Measurements from ENCODE around the gene DDA1. TPM values are rescaled to one million over a fixed set of nuclear protein-coding genes. Genes with fewer than 3 reads are reported as not detected.

The DDA1 gene
- total and polyA plus RNA-seq, 4 donors, result 23.6 to 84.8 (median 56.4) TPM

DNA sequence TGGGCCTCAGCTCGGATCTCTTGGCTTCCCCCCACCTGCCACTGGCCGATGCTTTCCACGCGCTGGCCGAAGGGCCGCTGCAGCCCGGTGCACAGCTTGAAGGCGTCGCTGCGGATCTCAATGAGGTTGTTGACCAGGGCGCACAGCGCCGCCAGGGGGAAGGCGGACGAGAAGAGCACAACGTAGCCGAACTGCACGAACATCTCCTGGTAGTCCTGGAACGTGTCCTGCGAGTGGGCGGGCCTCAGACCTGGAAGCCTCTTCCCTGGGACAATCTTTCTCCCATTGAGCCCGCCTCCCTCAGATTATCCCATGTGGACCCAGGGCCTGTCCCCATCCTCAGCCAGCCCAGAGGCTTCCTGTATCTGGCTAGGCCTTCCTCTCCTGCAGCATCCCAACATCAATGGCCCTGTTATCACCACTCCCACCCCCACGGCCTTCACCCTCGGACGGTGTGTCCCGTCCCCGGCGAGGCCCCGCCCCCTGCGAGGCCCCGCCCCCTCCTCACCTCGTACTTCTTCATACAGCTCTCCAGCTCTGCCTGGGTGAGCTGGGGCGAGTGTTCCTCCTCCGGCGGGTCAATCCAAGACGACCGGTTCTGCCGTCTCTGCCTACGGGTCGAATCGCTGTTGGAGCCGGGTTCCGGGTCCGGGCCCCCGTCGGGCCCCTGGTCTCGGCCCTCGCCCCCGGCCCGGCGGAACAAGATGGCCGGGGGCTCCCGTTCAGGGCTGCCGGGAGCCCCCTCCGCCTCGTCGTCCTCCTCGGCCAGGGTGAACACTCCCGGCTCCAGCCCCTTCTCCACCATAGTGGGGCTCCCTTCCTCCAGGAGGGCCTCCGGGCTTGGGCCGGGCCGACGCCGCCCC is 18.5 kb downstream of the DDA1 start:
- Histone ChIP-seq H3K36me3 (ENCODE audit: control insufficient read depth, insufficient read depth, low read length) (peaks cover 83% of the 10 kb centered on the region), H3K4me1 (ENCODE audit: control insufficient read depth, insufficient read depth, low read length) (peaks cover 68% of the 10 kb centered on the region), H3K4me3 (ENCODE audit: low read depth, low read length) (no peak overlapping the region), H3K9me3 (ENCODE audit: control insufficient read depth, insufficient read depth, low read length) (no peaks in the 10 kb centered on the region), H3K27me3 (ENCODE audit: control insufficient read depth, insufficient read depth, low read length) (no peaks in the 10 kb centered on the region), H3K27ac (ENCODE audit: low read depth, low read length) (no peak overlapping the region)
- no peak for DNase-seq (ENCODE audit: low read depth in 4 of 6, low spot score in 6 of 6)
- 34% methylated on average over 54 of the region's 64 CpGs for WGBS (ENCODE audit: insufficient coverage)

DNA sequence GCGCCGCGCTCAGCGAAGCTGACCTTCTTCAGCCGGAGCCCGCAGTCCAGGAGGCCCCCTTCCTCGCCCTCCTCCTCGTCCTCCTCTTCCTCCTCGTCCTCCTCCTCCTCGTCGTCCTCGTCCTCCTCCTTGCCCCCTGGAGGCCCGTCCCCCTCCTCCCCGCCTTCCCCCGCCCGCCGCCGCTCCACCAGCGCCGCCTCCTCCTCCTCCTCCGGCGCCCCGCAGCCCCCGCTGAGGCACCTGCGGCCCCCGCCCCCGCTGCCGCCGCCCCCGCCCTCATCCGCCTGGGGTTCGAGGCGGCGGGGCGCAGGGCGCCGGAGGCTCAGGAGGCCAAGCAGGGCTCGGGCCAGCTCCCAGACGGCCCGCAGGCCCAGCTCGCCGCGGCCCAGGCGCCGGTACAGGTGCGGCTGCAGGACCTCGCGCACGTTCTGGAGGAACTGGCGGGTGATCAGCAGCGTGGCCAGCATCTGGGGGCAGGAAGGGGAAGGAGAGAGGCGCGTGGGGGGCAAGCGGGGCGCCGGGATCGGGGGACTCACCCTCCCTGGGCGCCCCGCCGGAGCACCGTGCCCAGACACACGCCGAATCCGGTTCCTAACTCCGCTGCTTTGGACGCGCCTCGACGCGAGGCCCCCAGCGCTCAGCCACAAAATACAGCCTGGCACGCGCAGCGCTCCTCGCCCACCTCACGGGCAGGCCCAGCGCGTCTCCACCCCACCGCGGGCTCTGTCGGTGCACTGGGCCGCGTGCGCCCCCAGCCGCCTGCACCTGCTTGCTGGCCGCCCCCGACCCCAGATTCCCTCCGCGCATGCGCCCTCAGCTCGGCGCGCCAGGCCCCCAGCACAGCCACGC is 19.4 kb downstream of the DDA1 start:
- Histone ChIP-seq H3K4me3 (ENCODE audit: low read depth, low read length) (no peak overlapping the region), H3K9me3 (ENCODE audit: control insufficient read depth, insufficient read depth, low read length) (no peaks in the 10 kb centered on the region), H3K27ac (ENCODE audit: low read depth, low read length) (no peak overlapping the region), H3K27me3 (ENCODE audit: control insufficient read depth, insufficient read depth, low read length) (no peaks in the 10 kb centered on the region), H3K4me1 (ENCODE audit: control insufficient read depth, insufficient read depth, low read length) (peaks cover 72% of the 10 kb centered on the region), H3K36me3 (ENCODE audit: control insufficient read depth, insufficient read depth, low read length) (peaks cover 87% of the 10 kb centered on the region)
- no peak for DNase-seq (ENCODE audit: low read depth in 4 of 6, low spot score in 6 of 6)
- WGBS (ENCODE audit: insufficient coverage), result 31% methylated on average over 74 of the region's 94 CpGs

DNA sequence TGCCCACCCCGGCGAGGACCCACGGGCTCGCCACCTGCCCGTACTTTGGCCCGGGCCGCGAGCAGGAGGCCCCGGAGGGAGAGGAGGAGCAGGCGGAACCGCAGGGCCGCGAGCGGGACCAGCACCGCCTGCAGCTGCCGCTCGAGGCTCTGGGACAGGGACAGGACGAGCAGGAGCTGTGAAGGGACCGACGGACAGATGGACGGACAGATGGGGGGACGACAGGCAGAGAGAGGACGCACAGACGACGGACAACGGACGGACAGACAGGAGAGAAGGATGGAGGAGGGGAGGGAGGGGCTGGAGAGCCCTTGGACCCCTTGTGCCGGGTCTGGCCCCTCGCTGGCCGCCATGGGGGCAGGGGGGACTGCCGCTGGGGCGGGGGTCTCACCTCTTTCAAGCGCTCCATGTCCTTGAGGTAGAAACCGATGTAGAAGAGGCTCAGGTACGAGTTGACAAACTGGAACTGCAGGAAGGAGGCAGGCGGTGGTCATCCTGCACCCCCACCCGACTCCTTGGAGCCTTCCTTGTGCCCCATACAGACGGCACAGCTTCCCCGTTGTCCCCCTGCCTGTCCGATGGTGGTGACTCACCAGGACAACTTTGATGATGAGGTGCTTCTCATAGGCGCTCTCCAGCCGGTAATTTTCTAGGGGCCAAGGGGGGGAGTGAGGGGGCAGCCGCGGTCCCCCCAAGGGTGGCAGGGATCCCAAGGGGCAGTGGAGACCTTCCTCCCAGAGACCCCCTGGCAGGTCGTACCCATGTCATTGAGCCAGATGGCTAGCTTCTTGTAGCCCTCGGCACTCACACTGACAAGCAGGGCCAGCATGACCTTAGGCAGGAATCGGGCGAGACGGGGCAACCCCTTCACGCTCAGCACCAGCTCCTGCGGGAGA is 20.3 kb downstream of the DDA1 start:
- DNase-seq (ENCODE audit: low read depth in 4 of 6, low spot score in 6 of 6), result no peak
- H3K4me3 ChIP-seq (ENCODE audit: low read depth, low read length), result no peak overlapping the region

DNA sequence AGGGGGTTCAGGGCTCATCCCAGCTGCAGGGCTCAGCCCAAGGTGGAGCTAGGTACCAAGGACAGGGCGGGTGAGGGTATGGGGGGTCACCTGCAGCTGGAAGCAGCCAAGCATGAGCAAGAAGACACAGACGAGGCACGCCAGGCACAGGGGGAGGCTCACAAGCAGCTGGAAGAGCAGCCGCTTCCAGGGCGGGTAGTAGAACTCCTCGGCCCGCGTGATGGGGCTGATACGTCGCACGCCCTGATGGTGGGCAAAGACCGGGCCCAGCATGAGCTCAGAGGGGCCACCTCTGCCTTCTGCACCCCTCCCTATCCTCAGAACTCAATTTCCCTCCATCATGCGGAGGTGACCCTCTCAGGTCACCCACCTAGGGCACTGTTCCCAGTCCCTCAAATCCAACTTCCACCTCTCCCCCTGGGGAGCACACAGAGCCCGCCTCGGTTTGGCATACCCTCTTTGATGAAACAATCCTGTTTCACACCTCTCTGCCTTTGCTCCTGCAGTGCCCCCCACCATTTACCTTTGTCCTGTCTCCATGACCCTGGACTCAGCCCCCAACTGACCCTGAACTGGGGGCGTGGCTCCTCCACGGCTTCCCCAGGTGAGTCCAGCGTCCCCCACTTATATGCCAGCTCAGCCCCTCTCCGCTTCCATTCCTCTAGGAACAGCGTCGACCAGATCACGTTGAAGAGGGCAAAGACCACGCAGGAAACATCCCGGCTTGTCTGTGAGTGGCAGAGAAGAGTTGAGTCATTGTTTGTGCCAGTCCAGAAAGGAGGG is 21.1 kb downstream of the DDA1 start:
- no peak for DNase-seq (ENCODE audit: low read depth in 4 of 6, low spot score in 6 of 6)
- no peaks in the 10 kb centered on the region for H3K27me3 ChIP-seq (ENCODE audit: control insufficient read depth, insufficient read depth, low read length)
- WGBS (ENCODE audit: insufficient coverage), result 93% methylated on average over 19 of the region's 24 CpGs
- H3K36me3 ChIP-seq (ENCODE audit: control insufficient read depth, insufficient read depth, low read length), result peaks cover 71% of the 10 kb centered on the region
- no peak overlapping the region for H3K27ac ChIP-seq (ENCODE audit: low read depth, low read length)
- H3K9me3 ChIP-seq (ENCODE audit: control insufficient read depth, insufficient read depth, low read length), result no peaks in the 10 kb centered on the region
- H3K4me3 ChIP-seq (ENCODE audit: low read depth, low read length), result no peak overlapping the region
- H3K4me1 ChIP-seq (ENCODE audit: control insufficient read depth, insufficient read depth, low read length), result peaks cover 66% of the 10 kb centered on the region

More for the DNA sequence above, 20.3 kb downstream of the DDA1 start:
- no peak overlapping the region for H3K27ac ChIP-seq (ENCODE audit: low read depth, low read length)
- H3K27me3 ChIP-seq (ENCODE audit: control insufficient read depth, insufficient read depth, low read length), result no peaks in the 10 kb centered on the region
- peaks cover 79% of the 10 kb centered on the region for H3K36me3 ChIP-seq (ENCODE audit: control insufficient read depth, insufficient read depth, low read length)
- 72% methylated on average over 50 of the region's 51 CpGs for WGBS (ENCODE audit: insufficient coverage)
- H3K9me3 ChIP-seq (ENCODE audit: control insufficient read depth, insufficient read depth, low read length), result no peaks in the 10 kb centered on the region
- H3K4me1 ChIP-seq (ENCODE audit: control insufficient read depth, insufficient read depth, low read length), result peaks cover 67% of the 10 kb centered on the region

DNA sequence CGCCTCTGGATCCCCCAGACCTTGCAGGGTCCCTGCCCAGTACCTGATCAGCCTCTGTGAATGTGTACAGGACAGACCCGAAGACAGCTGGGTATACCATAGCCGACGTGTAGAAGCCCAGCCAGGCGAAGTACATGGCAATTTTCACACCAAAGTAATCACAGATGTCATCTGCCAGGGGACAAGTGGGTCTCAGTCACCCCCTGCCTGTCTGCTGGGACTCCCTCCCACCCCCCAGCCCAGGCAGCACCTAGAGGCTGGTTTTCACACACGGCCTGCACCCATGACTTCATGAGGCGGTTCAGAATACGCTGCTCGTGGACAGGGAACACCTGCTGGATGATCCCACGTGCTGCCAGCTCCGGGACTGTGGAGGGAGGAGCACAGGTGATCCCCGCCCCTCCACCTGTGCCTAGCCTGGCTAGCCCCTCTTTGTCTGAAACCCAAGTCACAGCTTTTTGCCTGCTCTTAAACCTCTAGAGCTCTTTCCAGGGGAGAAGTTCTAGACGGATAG is 21.7 kb downstream of the DDA1 start:
- no peak for DNase-seq (ENCODE audit: low read depth in 4 of 6, low spot score in 6 of 6)
- WGBS (ENCODE audit: insufficient coverage), result 82% methylated on average over 12 of the region's 13 CpGs
- H3K4me1 ChIP-seq (ENCODE audit: control insufficient read depth, insufficient read depth, low read length), result peaks cover 68% of the 10 kb centered on the region
- no peaks in the 10 kb centered on the region for H3K9me3 ChIP-seq (ENCODE audit: control insufficient read depth, insufficient read depth, low read length)
- peaks cover 69% of the 10 kb centered on the region for H3K36me3 ChIP-seq (ENCODE audit: control insufficient read depth, insufficient read depth, low read length)
- H3K4me3 ChIP-seq (ENCODE audit: low read depth, low read length), result no peak overlapping the region
- H3K27me3 ChIP-seq (ENCODE audit: control insufficient read depth, insufficient read depth, low read length), result no peaks in the 10 kb centered on the region
- H3K27ac ChIP-seq (ENCODE audit: low read depth, low read length), result no peak overlapping the region

DNA sequence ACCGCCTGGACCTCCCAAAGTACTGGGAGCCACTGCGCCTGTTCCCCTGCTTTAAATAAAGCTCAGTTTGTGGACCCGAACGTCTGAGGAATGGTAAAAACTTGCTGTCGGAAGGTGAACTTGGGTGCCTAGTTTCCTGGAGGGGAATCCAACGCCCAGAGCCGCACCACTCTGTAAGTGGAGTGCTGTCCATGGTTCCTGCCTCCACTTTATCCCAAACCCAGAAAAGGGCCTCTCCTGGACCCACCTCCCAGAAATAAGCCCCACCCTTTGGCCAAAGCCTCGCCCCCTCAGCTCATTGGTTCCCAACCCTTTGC is 23.0 kb downstream of the DDA1 start:
- WGBS (ENCODE audit: insufficient coverage), result 89% methylated on average over 8 of the region's 8 CpGs
- peaks cover 57% of the 10 kb centered on the region for H3K36me3 ChIP-seq (ENCODE audit: control insufficient read depth, insufficient read depth, low read length)
- H3K27ac ChIP-seq (ENCODE audit: low read depth, low read length), result no peak overlapping the region
- no peaks in the 10 kb centered on the region for H3K9me3 ChIP-seq (ENCODE audit: control insufficient read depth, insufficient read depth, low read length)
- H3K27me3 ChIP-seq (ENCODE audit: control insufficient read depth, insufficient read depth, low read length), result no peaks in the 10 kb centered on the region
- H3K4me3 ChIP-seq (ENCODE audit: low read depth, low read length), result no peak overlapping the region
- H3K4me1 ChIP-seq (ENCODE audit: control insufficient read depth, insufficient read depth, low read length), result peaks cover 63% of the 10 kb centered on the region
- no peak for DNase-seq (ENCODE audit: low read depth in 4 of 6, low spot score in 6 of 6)

DNA sequence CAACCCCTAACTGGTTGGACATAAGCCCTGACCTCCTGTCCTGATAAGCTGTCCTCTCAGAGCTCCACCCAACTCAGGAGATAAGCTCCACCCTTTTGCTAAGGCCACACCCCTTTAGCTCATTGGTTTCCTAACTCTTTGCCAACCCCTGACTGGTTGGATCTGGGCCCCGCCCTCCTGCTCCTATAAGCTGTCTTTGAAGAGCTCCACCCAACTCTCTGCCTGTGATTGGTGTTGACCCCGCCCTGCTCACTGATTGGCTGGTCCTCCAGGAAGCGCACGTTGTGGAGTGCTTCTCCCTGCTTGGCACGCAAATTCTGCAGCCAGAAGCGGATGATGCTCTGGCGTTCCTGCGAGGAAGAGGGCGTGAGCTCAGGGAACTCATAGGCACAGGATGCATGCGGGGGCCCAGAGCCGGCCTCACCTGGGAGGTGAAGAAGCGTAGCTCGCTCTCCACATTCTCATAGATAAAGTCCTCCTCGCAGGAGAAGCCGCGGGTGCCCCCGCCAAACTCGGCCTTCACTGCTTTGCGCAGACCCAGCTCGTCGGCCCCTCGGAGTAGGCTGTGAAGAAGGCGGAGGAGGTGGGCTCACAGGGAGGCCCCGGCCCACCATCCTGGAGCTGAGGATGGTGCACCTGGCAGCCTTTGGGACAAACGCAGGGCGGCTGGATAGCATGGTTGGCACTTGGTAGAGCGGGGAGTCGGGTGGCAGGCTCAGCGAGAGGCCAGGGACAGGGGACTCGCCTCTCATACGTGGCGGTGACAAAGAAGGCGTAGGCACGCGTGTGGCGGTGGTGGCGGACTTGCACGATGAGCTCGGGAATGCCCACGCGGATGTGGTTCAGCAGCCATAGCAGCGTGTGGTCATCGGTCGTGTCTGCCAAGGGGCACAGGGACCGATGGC is 23.6 kb downstream of the DDA1 start:
- peak in 1 of 6 donors; percentile 55 for DNase-seq (ENCODE audit: low read depth in 4 of 6, low spot score in 6 of 6)
- H3K27ac ChIP-seq (ENCODE audit: low read depth, low read length), result no peak overlapping the region
- WGBS (ENCODE audit: insufficient coverage), result 93% methylated on average over 45 of the region's 45 CpGs
- H3K9me3 ChIP-seq (ENCODE audit: control insufficient read depth, insufficient read depth, low read length), result no peaks in the 10 kb centered on the region
- no peaks in the 10 kb centered on the region for H3K27me3 ChIP-seq (ENCODE audit: control insufficient read depth, insufficient read depth, low read length)
- peaks cover 63% of the 10 kb centered on the region for H3K4me1 ChIP-seq (ENCODE audit: control insufficient read depth, insufficient read depth, low read length)
- no peak overlapping the region for H3K4me3 ChIP-seq (ENCODE audit: low read depth, low read length)
- H3K36me3 ChIP-seq (ENCODE audit: control insufficient read depth, insufficient read depth, low read length), result peaks cover 53% of the 10 kb centered on the region

Data from spinal cord (tissue), 10 donors.